GM19238 (cell line): Measurements from ENCODE around the gene DRD5.
"Not testable (repeated sequence)": the region's sequence is repeated elsewhere in the genome, so short reads cannot be mapped to it uniquely, and the experiment has no call there.

Source experiments
- DNase-seq: peaks from one replicate; pipeline ENCODE4 v3.0.0; 2011; ENCODE audit warnings: low spot score; ENCODE audit not compliant: insufficient read length

Gene DRD5

GRCh38 chr4:9781343-9782135 is at the start of gene DRD5:
Gene DRD5, plus strand, starts transcription at chr4:9781634. Its CDS starts 396 bp downstream, at chr4:9782030.
- DNase-seq = no peak

- not testable (repeated sequence) for DNase-seq
These were observed 49.2 kb upstream of the DRD5 start for GRCh38 chr4:9732256-9732655.

GRCh38 chr4:9735515-9735914 is 45.9 kb upstream of the DRD5 start:
- no peak for DNase-seq

GRCh38 chr4:9737280-9737679 is 44.2 kb upstream of the DRD5 start:
- DNase-seq = not testable (repeated sequence)

- DNase-seq = not testable (repeated sequence)
These were observed 37.6 kb upstream of the DRD5 start for GRCh38 chr4:9743789-9744188.

GRCh38 chr4:9745782-9746181 is 35.7 kb upstream of the DRD5 start:
- no peak for DNase-seq

- DNase-seq = no peak
These were observed 22.7 kb upstream of the DRD5 start for GRCh38 chr4:9758641-9759317.

- peak; percentile 47 for DNase-seq
These were observed 18.5 kb upstream of the DRD5 start for GRCh38 chr4:9762823-9763475.

GRCh38 chr4:9764155-9764696 is 17.2 kb upstream of the DRD5 start:
- no peak for DNase-seq

GRCh38 chr4:9765091-9765490 is 16.3 kb upstream of the DRD5 start:
- no peak for DNase-seq

GRCh38 chr4:9769321-9769720 is 12.1 kb upstream of the DRD5 start:
- no peak for DNase-seq

- no peak for DNase-seq
These were observed 10.4 kb upstream of the DRD5 start for GRCh38 chr4:9771034-9771433.

GRCh38 chr4:9773471-9773870 is 8.0 kb upstream of the DRD5 start:
- no peak for DNase-seq

- no peak for DNase-seq
These were observed 652 bp downstream of the DRD5 start for GRCh38 chr4:9782136-9782436.

- DNase-seq = not testable (repeated sequence)
These were observed 4.5 kb downstream of the DRD5 start for GRCh38 chr4:9785891-9786290.

GRCh38 chr4:9792381-9792780 is 10.9 kb downstream of the DRD5 start:
- DNase-seq = no peak

- not testable (repeated sequence) for DNase-seq
These were observed 15.2 kb downstream of the DRD5 start for GRCh38 chr4:9796641-9797040.

GRCh38 chr4:9800848-9801247 is 19.4 kb downstream of the DRD5 start:
- DNase-seq = no peak

- no peak for DNase-seq
These were observed 23.5 kb downstream of the DRD5 start for GRCh38 chr4:9804918-9805317.

GRCh38 chr4:9808077-9808476 is 26.6 kb downstream of the DRD5 start:
- no peak for DNase-seq

GRCh38 chr4:9811806-9812205 is 30.4 kb downstream of the DRD5 start:
- DNase-seq = no peak
